HPDE6-E6E7 (cell line): ENCODE measurements around the gene LMNTD2.

Source experiments
- DNase-seq: peaks from one replicate; pipeline ENCODE4 v3.0.0; 2011; ENCODE audit warnings: missing footprints; ENCODE audit errors: extremely low spot score

LMNTD2 gene

DNA sequence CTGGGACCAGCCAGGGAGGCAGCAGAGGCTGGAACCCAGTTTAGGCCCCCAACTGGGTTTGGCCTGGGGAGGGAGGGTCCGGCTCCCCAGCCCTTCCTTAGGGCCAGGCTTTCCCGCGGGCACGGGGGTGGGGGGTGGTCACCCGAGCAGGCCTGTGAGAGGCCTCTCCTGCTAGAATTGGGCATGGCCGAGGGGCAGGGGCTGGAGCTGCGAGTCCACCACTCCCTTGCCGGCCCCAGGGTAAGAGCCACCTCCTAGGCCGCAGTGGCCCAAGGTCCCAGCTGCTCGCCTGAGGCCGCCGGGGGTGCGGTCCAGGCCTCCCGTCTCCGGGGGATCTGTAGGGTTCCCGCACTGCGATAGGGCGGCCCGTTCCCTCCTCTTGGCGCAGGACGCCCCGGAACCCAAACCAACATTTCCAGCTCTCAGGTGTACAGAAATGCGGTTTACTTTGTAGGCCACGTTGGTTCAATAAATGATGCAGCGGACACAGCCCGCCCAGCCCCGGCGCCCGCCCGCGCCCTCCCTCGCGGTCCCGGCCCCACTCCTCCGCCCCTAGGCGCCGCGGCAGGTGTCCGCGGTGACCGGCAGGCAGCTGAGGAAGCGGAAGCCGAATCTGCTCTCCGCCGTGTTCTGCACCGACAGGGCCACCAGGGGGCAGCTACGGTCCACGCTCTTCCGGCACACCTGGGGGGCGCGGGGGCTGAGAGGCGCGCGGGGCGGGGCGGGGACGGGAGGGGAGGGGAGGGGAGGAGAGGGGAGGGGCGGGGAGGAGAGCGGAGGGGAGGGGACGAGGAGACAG lies 5.9 kb downstream of the LMNTD2 start:
- DNase-seq, result no peak

DNA sequence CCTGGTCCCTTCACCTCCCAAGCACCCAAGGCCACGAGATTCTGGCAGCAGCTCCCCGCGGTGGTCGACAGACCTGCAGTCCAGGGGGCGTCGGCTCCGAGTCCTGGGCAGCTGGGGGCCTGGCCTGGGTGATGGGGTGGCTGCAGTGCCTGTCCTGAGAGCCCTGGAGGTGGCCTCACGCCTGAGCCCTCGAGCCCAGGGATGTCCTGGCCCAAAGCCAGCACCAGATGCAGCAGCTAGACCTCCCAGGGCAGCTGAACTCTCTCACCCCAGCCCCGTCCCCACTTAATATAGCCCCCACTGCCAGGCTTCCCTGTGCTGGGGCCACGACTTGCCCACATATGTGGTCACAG lies 6.6 kb downstream of the LMNTD2 start:
- no peak for DNase-seq

DNA sequence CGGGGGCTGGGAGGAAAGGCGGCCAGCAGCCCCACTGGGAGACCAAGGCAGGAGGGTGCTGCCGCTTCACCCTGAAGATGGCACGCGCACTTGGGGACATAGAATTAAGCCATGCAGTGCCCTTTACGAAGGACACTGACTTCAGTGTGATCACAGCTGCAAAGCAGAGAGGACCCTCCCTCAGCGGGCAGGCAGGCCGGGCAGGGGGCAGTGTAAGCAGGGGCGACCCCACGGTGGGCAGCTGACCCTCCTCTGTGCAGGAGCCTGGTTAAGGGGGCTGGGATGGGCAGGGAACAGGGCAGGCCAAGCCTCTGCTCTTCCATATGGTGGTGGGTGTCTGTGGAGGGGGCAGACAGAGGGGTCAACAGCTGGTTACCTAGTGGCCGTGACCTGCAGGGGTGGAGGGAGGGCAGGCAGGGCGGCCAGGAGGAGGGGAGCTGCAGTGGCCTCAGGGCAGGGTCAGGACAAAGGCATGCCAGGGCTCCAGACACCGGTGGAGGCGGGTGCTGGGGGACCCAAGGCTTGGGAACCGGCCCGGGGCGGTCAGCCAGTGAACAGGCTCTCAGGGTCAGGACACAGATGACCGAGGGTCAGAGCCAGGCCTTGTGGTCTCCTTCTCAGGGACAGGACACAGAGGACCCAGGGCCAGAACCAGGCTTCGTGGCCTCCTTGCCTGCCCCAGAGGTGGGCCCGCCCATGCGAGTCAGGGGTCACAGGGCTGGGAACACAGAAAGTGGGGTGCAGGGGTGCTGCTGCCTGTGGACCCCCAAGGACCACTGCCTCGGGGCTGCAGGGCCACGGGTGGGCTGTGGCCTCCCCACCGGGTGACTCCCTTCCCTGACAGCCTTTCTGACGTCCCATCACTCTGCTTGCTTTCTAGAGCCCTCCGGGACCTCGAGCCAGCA lies 7.2 kb downstream of the LMNTD2 start:
- no peak for DNase-seq

DNA sequence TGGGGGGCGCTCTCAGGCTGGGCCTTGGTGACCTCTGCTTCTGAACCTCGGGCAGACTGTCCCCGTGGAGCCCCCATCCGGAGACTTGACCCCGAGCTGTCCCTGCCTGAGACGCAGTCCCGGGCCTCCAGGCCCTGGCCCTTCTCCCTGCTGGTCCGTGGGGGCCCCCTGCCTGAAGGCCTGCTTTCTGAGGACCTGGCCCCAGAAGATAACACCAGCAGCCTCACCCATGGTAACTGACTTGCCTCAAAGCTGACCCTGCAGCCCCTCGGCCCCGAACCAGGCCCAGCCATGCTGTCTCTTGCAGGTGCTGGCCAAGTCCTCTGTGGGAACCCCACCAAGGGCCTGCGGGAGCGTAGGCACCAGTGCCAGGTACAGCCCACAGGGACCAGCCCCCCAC lies 8.9 kb downstream of the LMNTD2 start:
- no peak for DNase-seq

GRCh38 chr11:551131-551530 lies 9.4 kb downstream of the LMNTD2 start:
- DNase-seq, result no peak

GRCh38 chr11:550746-551085 lies 9.8 kb downstream of the LMNTD2 start:
- no peak for DNase-seq

DNA sequence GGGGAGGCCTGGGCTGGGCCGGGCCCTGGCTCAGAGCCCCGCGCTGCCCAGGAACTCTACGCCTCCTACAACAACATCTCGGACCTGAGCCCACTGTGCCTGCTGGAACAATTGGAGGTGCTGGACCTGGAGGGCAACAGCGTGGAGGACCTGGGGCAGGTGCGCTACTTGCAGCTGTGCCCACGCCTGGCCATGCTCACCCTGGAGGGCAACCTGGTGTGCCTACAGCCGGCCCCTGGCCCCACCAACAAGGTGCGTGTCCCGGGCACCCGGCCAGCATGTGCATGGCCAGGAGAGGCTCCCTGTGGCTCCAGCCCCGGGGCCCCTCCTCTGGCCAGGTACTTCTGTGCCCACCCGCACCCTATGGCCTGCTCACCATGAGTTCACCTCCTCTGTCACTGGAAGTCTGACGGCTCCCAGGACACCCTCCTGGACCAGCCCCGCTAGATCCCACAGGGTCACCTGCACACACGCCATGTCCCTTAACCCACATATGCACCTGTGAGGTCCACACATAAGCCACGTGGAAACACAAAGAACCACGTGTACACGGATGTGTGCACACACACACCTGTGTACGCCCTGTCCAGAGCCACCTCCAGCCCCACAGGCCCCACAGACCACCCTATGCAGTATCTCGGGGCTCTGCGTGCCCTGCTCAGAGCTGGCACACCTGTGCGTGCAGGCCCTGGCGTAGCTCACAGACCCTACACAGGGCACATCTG lies 10.4 kb downstream of the LMNTD2 start:
- DNase-seq, result no peak

DNA sequence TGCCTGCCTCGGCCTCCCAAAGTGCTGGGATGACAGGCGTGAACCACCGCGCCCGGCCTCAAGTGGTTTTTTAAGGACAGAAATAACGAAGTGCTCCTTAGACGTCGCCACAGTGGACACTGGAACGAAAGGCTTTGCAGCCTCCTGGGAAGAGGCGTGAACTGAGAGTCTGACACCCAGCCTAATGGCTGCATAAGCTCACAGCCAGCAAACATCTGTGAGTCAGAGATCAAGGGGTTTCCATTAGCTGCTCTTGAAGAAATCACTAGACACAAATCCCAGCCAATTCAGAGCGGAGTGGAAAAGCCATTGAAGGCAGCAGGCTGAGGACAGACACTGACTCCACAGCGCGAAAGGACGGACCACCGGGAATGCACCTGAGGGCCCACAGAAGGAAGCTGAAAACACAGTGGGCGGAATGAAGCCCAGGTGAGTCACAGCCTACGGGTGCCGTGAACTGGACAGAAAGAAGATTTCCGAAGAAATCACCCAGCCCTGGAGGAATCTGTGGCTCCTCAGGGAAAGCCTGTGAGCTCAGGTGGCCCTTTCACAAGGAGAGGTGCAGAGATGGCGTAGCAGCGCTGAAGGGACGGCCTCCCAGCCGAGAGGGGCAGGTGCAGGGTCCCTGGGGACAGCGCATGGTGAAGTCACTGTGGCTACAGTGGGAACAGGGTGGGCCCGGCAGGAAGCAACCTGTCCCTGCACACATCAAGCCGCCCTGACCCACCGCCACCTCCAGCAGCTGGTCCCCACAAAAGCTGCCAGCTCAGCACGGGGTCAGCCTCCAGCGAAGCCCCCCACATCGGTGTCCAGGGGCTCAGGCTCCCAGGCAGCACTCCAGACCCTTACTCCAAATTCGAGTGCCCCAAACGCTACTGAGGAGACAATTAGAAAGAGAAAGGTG lies 11.6 kb downstream of the LMNTD2 start:
- DNase-seq, result no peak

GRCh38 chr11:545171-545570 lies 15.4 kb downstream of the LMNTD2 start:
- DNase-seq, result no peak

- no peak for DNase-seq
Observed at GRCh38 chr11:544817-545166, 15.7 kb downstream of the LMNTD2 start.

DNA sequence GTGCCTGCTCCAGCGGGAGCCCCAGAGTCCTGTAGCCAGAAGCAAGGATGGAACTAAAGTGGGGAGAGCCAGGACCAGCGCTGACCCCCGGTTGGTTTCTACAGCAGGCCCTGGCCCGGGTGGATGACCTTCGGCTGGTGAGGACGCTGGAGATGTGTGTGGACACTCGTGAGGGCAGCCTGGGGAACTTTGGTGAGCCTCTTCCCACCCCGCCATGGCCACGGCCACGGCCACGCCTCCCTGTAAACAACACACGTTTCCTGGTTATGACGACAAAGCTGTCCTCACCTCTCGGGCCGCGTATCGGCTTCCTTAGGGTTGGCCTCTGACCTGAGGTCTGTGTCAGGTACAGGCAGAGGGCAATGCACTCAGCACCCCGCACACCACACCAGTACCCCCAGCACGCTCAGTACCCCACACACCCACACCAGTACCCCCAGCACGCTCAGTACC lies 19.1 kb downstream of the LMNTD2 start:
- DNase-seq, result no peak

DNA sequence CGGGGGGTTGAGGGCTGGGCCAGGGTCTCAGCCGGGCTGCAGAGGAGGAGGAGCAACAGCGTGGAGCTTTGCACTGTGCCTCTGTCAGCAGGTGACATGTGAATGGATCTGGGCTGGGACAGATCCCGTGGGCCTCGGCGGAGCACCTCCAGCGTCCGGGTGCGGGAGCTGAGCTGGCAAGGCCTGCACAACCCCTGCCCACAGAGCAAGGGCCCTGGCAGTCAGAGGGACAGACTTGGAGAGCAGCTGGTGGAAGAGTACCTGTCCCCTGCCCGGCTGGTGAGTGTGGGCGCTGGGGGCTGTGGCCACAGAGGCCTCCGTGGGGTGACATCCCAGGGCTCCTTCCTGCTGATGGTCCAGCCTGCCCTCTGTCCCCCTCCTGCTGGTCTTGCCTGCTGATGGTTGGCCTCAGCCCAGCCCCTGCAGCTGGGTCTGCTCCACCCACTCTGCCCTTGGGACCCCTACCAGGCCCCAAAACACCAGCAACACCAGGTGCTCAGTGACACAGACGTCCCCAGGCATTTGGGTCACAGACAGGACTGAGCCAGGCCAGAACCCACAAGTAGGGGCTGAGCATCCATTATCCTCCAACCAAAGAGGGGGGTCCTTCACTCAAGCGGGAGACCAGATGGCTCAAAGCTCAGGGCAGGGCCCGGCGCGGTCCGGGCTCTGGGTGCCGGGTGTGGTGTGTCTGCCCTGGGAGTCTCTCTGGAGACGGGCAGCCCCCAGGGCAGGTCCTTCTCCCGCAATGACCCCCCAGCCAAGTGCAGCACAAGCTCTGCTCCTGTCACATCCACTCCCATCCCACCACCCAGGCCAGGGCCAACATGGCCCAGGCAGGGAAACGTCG lies 19.7 kb downstream of the LMNTD2 start:
- DNase-seq, result no peak

DNA sequence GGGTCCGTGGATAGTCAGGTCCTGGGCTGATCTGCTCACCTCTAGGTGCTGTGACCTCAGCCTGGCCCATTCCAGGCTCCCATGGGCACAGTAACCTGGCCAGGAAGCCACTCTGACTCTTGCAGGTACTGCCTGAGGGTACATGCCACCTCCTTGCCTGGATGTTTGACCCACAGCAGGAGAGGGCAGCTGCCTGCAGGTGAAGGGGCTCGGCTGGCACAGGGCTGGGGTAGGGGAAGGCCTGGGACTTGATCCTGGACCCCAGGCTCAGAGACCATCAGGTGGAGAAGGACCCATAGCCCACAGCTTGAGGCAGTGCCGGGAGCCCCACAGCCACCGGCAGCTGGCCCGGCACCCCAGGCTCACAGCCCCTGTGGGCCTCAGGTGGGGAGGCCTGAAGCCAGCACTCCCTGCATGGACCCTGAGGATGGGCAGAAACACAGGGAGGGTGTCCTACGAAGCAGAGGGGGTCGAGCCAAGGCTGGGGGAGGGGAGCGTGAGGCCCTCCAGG lies 20.5 kb downstream of the LMNTD2 start:
- no peak for DNase-seq

DNA sequence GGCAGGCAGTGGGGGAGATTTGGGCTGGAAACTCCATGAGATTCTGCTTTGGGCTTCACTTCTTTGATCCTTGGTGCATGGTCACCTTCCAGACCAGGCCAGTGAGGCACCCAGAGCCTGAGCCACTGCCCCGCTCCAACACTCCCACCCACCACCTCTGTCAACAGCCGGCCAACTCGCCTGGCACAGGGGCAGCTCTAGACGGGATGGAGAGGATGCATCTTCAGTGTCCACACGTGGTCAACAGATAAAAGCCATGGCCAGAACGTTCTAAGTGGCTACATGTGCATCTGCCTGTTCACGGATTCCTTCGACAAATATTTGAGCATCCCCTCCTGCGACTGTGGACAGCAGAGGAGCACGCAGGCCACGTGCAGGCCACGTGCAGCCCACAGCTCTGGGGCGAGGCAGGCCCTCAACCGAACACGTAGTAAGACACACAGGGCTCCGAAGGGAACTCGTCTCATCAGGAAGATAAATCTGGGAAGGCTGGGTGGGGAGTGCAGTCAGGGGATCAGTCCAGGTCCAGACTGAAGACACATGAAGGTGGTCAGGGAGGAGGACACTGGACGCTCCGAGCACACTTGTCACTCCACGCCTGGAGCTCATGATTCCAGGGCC lies 22.0 kb downstream of the LMNTD2 start:
- DNase-seq, result no peak

- DNase-seq, result no peak
Observed at GRCh38 chr11:537622-538430, 22.7 kb downstream of the LMNTD2 start.

DNA sequence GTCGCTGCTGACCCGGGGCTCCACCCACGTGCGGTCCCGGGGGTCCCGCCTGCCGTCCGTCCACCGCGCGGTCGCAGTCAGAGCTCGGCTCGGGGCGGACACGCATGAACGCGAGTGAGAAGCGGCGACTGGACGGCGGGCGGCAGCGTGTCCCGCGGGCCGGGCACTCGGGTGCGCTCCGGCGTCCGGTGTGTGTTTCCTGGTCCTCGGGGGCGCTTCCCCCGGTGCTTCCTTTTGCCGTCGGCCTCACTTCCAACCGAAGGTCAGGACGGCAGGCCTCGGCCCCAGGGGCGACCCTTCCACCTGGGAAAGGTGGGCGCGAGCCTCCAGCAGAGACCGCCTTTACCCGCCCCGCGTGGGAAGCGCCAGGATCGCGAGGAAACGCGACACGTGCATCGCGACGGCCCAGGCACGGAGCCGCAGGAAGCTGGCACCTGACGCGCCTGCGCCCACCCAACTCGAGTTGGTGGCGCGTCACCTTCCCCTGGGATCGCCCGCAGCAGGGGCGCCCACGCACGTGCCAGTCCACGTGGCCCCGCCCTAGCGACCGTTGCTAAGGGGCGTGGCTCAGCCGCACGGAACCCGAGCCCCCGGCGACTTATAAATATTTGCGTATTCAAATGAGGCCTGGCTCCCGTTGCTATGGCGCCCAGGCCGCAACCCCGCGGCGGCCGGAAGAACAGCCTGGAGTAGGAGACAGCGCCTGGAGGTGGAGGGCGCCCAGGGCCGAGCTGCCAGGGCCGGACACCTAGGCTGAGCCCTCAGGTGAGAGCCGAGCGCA lies 23.5 kb downstream of the LMNTD2 start, which contains the start of gene LRRC56:
LRRC56 (plus strand) TSS at position 687 of the 781 bp plus-strand sequence. CDS start 3,158 bp downstream, outside the sequence.
- peak; percentile 83 for DNase-seq

- peak; percentile 97 for DNase-seq
Observed at GRCh38 chr11:535519-536454, 24.8 kb downstream of the LMNTD2 start, which contains the start of gene HRAS. Gene HRAS (minus strand): TSS chr11:535576.
